ENCODE results near the gene CACNA2D2. TPM values are rescaled to one million over a fixed set of nuclear protein-coding genes. Genes with fewer than 3 reads are reported as not detected.

Gene CACNA2D2
- total RNA-seq, 1 donor from 2014 or later, result 19.4 TPM

GRCh38 chr3:50355829-50356552 is 147.4 kb downstream of the CACNA2D2 start:
- H3K36me3 Mint-ChIP-seq, result no peaks in the 10 kb centered on the region
- H3K4me3 Mint-ChIP-seq, result peak overlapping the region; percentile 98
- H3K27ac Mint-ChIP-seq, result no peak overlapping the region

DNA sequence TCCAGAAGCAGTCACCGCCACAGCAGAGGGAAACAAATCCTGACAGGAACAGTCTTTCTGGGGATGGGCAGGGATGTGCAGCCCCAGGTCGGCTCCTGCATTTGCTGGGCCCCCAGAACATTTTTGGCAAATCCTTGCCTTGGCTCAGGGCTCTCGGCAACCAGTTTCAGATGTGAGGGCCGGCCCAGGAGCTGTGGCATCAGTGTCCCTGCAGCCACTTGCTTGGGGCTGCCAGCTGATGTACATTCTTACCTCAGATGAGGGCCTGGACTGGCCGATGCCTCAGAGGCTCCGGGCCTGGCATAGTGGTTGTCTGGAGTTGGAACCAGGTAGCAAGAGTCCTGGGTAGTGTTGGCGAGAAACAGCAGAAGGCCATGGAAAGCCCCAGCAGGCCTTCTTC is 148.6 kb downstream of the CACNA2D2 start:
- peaks cover 43% of the 10 kb centered on the region for H3K4me1 Mint-ChIP-seq (ENCODE audit: unreplicated experiment)
- TF ChIP-seq, protein P1, sequence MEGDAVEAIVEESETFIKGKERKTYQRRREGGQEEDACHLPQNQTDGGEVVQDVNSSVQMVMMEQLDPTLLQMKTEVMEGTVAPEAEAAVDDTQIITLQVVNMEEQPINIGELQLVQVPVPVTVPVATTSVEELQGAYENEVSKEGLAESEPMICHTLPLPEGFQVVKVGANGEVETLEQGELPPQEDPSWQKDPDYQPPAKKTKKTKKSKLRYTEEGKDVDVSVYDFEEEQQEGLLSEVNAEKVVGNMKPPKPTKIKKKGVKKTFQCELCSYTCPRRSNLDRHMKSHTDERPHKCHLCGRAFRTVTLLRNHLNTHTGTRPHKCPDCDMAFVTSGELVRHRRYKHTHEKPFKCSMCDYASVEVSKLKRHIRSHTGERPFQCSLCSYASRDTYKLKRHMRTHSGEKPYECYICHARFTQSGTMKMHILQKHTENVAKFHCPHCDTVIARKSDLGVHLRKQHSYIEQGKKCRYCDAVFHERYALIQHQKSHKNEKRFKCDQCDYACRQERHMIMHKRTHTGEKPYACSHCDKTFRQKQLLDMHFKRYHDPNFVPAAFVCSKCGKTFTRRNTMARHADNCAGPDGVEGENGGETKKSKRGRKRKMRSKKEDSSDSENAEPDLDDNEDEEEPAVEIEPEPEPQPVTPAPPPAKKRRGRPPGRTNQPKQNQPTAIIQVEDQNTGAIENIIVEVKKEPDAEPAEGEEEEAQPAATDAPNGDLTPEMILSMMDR (conservative IDR thresholded peaks at IDR 0.05), result no peak
- no peak overlapping the region for H3K4me3 Mint-ChIP-seq
- H3K9me3 Mint-ChIP-seq, result no peaks in the 10 kb centered on the region
- no peak overlapping the region for H3K27ac Mint-ChIP-seq
- DNase-seq (ENCODE audit: extremely low spot score, unreplicated experiment), result no peak
- no peaks in the 10 kb centered on the region for H3K27me3 Mint-ChIP-seq
- no peaks in the 10 kb centered on the region for H3K36me3 Mint-ChIP-seq

More at GRCh38 chr3:50355829-50356552, 147.4 kb downstream of the CACNA2D2 start:
- TF ChIP-seq, protein P1 (conservative IDR thresholded peaks at IDR 0.05), result no peak
- Mint-ChIP-seq H3K27me3 (no peaks in the 10 kb centered on the region), H3K4me1 (ENCODE audit: unreplicated experiment) (peaks cover 36% of the 10 kb centered on the region), H3K9me3 (no peaks in the 10 kb centered on the region)
- no peak for DNase-seq (ENCODE audit: extremely low spot score, unreplicated experiment)

- Mint-ChIP-seq H3K9me3 (no peaks in the 10 kb centered on the region), H3K4me3 (peak overlapping the region; percentile 68), H3K4me1 (ENCODE audit: unreplicated experiment) (peaks cover 38% of the 10 kb centered on the region), H3K27me3 (no peaks in the 10 kb centered on the region), H3K27ac (no peak overlapping the region), H3K36me3 (no peaks in the 10 kb centered on the region)
- TF ChIP-seq, protein P1 (conservative IDR thresholded peaks at IDR 0.05), result no peak
- DNase-seq (ENCODE audit: extremely low spot score, unreplicated experiment), result no peak
Observed at GRCh38 chr3:50354186-50354764, 149.2 kb downstream of the CACNA2D2 start.

DNA sequence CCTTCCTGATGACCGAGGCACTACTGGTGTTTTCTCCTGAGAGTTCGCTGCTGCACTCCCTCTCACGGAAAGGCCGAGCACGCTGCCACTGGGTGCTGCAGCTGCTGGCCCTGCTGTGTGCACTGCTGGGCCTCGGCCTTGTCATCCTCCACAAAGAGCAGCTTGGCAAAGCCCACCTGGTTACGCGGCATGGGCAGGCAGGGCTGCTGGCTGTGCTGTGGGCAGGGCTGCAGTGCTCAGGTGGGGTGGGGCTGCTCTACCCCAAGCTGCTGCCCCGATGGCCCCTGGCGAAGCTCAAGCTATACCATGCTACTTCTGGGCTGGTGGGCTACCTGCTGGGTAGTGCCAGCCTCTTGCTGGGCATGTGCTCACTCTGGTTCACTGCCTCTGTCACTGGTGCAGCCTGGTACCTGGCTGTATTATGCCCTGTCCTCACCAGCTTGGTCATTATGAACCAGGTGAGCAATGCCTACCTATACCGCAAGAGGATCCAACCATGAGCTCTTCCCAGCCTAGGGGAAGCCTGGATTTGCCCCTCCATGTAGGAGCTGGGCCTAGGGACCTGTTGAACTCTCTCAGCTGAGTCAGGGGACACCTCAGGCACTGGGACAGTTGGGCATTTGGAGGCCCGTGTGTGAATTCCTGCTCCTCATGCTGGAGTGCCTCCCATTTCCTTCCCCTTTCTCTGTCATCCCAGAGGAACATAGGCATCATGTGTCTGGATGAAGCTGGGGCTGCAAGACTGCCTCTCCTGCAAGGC is 150.0 kb downstream of the CACNA2D2 start:
- TF ChIP-seq, protein P1 (conservative IDR thresholded peaks at IDR 0.05), result no peak
- Mint-ChIP-seq H3K36me3 (no peaks in the 10 kb centered on the region), H3K27ac (no peak overlapping the region), H3K27me3 (no peaks in the 10 kb centered on the region), H3K4me1 (ENCODE audit: unreplicated experiment) (peaks cover 38% of the 10 kb centered on the region), H3K9me3 (no peaks in the 10 kb centered on the region), H3K4me3 (peak overlapping the region; percentile 31)
- no peak for DNase-seq (ENCODE audit: extremely low spot score, unreplicated experiment)

DNA sequence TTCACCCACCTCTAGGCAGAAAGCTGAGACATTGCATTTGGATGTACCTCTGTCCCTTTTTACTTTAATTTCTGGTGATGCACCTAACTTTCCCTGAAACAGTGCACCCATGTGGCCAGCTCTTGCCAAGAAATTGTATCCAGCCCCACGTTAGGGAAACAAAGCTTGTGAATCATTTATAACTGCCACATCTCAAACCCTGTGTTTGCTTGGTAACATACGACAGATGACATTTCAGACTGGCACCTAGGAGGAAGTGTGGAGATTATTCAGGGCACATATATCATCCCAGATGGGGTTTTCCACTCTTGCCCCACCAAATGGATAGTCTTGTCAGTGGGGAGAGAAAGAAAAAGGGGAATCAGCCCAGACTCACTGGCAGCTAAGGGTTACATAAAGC is 150.7 kb downstream of the CACNA2D2 start:
- Mint-ChIP-seq H3K4me1 (ENCODE audit: unreplicated experiment) (peaks cover 33% of the 10 kb centered on the region), H3K27me3 (no peaks in the 10 kb centered on the region), H3K4me3 (peak overlapping the region; percentile 65), H3K27ac (no peak overlapping the region), H3K36me3 (no peaks in the 10 kb centered on the region), H3K9me3 (no peaks in the 10 kb centered on the region)
- TF ChIP-seq, protein P1 (conservative IDR thresholded peaks at IDR 0.05), result peak; percentile 25
- no peak for DNase-seq (ENCODE audit: extremely low spot score, unreplicated experiment)
